Cardiac fibroblast (primary cell): ENCODE results near the gene FAM3D.
A peak's percentile ranks its signal among the peaks of the same experiment; 100 is the strongest.

Experiments
- DNase-seq, 2 donors: peaks; one replicate each; pipeline versions ENCODE4 v3.0.0 to v3.0.0-alpha.2; 2010; ENCODE audit warnings: low read depth in 2 of 2
- H3K4me3 ChIP-seq, 2 donors: replicated peaks in 1 of 2; 1 replicate in 1 of 2; 2 replicates in 1 of 2; pipeline ENCODE4 v1.5.1; 2011; ENCODE audit warnings: low read depth in 2 of 2, low read length in 2 of 2, mild to moderate bottlenecking in 2 of 2, moderate library complexity in 1 of 2
- TF ChIP-seq, protein P1 (sequence below): IDR thresholded peaks from one replicate; pipeline ENCODE4 v1.5.1; 2011; ENCODE audit warnings: low read depth, mild to moderate bottlenecking, low read length, inconsistent platforms

FAM3D gene

DNA sequence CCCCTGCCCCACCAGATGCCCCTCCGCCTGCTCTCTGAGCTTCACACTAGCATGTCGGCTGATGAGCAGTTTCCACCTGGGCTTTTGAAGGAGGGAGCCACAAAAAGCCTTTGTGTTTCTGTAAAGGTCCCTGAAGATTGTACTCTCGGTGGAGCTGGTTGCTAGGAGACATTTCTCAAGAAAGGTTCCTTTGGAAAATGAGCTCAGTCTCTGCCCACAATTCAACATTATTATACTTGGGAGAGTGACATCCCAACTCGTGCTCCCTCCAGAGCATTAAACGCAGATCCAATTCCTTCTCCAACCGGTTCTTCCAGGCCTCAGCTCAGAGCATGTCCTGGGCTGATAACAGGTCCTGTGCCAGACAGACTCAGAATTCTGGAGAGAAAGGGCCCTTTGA lies 62.5 kb downstream of the FAM3D start:
- no peak overlapping the region for H3K4me3 ChIP-seq
- DNase-seq = no peak
- TF ChIP-seq, protein P1, sequence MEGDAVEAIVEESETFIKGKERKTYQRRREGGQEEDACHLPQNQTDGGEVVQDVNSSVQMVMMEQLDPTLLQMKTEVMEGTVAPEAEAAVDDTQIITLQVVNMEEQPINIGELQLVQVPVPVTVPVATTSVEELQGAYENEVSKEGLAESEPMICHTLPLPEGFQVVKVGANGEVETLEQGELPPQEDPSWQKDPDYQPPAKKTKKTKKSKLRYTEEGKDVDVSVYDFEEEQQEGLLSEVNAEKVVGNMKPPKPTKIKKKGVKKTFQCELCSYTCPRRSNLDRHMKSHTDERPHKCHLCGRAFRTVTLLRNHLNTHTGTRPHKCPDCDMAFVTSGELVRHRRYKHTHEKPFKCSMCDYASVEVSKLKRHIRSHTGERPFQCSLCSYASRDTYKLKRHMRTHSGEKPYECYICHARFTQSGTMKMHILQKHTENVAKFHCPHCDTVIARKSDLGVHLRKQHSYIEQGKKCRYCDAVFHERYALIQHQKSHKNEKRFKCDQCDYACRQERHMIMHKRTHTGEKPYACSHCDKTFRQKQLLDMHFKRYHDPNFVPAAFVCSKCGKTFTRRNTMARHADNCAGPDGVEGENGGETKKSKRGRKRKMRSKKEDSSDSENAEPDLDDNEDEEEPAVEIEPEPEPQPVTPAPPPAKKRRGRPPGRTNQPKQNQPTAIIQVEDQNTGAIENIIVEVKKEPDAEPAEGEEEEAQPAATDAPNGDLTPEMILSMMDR = no peak

DNA sequence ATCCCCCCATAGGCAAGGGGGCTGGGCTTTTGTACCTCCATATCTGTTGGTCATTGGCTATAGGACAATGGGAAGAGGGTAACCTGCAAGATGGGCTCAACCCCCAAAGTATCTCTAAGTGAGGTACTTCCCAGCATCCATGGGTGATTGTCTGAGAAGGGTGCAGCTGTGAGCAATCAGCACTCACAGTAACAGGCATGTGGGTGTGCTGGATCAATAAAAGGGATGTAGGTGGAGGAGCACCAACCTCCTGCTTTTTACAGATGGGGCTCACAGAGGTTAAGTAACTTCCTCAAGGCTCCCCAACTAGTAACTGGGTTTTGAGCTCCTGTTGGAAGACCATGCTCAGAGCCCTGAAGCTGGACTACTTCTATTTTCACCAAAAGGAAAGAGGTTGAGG lies 63.0 kb downstream of the FAM3D start:
- DNase-seq = no peak
- no peak overlapping the region for H3K4me3 ChIP-seq
- TF ChIP-seq, protein P1 = no peak

DNA sequence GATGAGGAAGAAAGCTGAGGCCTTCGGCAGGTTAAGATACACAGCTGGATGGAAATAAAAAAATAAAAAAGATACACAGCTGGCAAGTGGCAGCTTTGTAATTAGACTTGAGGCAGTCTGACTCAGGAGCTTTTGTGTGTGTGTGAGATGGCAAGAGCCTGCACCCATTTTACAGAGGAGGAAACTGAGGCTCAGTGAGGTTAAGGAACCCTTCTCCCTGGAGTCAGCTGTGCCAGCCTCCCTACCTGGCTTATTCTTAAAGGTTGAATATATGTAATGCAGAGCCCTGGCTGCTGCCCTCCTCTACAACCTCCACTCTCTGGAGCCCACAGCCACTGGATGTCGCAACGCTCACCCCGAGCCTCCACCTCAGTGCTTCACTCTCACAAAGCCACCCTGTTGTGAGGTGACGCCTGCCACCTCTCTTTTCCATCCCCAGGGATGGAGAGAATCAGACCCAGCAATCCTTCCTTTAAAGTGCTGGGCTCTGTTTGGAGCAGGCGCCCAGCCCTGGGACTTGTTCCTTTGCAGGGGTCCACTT lies 68.7 kb downstream of the FAM3D start:
- TF ChIP-seq, protein P1 = no peak
- DNase-seq = no peak
- no peak overlapping the region for H3K4me3 ChIP-seq

DNA sequence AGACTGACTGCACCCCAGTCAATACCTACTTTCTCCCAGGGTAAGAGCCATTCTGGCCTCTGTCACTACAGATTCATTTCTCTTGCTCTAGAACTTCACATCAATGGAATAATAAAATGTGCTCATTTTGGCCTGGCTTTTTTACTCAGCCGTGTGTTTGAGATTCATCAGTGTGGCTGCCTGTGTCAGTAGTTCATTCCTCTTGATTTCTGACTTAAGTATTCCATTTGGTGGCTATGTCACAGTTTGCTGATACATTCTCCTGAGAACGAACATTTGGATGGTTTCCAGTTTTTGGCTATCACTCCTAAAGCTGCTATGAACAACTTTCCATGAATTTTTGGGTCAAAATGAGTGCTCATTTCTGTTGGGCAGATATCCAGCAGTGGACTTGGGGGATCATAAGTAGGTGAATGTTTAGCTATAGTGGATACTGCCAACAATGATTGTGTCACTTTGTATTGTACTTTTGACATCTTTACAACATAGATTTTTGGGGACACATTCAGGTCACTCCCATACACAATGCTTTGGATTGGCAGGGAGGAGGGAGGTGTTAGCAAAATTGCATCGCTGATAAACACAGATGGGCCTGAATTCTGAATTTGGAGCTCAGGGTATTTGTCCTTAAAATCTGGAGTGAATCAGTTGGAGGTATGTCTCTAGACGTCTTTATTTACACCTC lies 69.6 kb downstream of the FAM3D start:
- no peak overlapping the region for H3K4me3 ChIP-seq
- TF ChIP-seq, protein P1 = no peak
- no peak for DNase-seq

DNA sequence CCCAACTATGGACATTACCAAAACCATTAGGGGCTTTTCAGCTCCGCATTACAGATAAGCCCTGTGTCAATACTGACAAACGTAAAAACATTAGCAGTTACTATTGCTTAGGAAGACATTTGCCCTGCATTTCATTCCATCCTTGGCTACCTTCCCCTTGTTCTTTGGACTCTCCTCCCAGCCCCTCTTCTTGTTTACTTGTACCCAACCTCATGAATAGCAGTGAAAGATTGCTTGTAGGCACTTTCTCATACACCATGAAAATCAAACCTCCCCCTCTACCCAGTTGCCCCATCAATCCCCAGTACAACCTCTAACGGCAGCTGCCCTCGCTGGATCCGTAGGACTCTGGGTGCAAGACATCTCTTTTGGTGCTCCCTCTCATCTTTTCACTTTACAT lies 72.5 kb downstream of the FAM3D start:
- DNase-seq = no peak
- TF ChIP-seq, protein P1 = no peak
- H3K4me3 ChIP-seq = no peak overlapping the region

DNA sequence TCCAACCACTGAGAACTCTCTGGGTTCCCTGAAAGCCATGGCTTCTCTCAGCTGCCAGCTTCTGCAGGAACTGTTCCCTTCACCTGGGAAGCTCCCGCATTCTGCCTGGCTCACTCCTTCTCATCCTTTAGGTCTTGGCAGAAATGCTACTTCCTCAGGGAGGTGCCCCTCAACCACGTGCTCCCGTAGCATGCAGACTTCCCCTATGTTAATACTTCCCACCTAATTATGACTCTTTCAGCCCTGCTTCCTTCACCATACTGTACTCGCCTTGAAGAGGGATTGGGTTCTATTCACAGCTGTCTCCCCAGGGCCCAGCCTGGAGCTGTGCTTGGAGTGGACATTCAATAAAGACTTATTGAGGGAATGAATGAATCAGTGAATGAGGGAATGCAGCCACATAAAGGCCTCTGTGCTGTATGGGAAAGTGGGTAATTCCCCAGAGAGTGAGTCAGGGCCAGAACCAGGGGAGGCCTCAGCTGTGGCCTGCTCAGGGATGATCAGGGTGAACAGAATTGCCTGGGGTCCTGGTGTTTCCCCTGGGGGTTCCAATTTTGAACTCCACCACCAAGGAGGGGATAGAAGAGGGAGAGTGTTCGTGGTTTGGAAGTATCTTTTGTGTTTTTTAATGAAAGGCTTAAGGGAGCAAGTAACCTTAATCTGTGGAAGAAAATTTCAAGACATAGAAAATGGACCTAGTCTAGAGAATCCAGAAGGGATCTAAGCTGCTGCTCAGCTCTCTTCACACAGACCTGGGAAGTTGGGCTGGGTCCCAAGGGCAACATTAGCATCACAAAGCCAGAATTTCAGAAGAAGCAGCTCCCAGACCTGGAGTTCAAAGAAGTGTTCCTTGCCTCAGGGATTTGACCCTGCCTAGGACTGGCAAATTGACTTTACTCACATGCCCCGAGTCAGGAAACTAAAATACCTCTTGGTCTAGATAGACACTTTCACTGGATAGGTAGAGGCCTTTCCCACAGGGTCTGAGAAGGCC lies 74.8 kb downstream of the FAM3D start:
- peak in 1 of 2 donors; percentile 51 for DNase-seq
- H3K4me3 ChIP-seq = no peak overlapping the region
- TF ChIP-seq, protein P1 = no peak
